K562 (cell line): ENCODE results near the gene METTL8. TPM values are rescaled to one million over a fixed set of nuclear protein-coding genes. Genes with fewer than 3 reads are reported as not detected.

Source experiments
- CBX8 ChIP-seq: fragments of 200-600 bp; sonication (generic); IDR thresholded peaks from 2 replicates; pipeline ENCODE4 v1.6.1; 2012; ENCODE audit warnings: borderline replicate concordance, mixed run types, low read depth, mild to moderate bottlenecking, moderate library complexity, mixed read lengths, low read length, control low read depth, inconsistent platforms; ENCODE audit not compliant: poor library complexity, severe bottlenecking; ENCODE audit errors: extremely low read depth
- CHD4 ChIP-seq: fragments of 200-600 bp; sonication (generic); IDR thresholded peaks from 3 replicates; pipeline ENCODE4 v1.6.1; 2012; ENCODE audit warnings: low read depth, mild to moderate bottlenecking, mixed read lengths, low read length, inconsistent platforms; ENCODE audit not compliant: insufficient read depth, insufficient replicate concordance, poor library complexity, severe bottlenecking
- ETV5 ChIP-seq: sonication (generic); formaldehyde crosslinking; IDR thresholded peaks from 2 replicates; pipeline ENCODE4 v1.4.0; 2020; ENCODE audit warnings: low read depth, mild to moderate bottlenecking, missing genetic modification reagents
- HNRNPL ChIP-seq: fragments of 200-400 bp; formaldehyde crosslinking; IDR thresholded peaks from 2 replicates; pipeline ENCODE4 v1.6.1; 2017; ENCODE audit warnings: low read depth, mild to moderate bottlenecking, low read length
- MTA3 ChIP-seq: fragments of 450-650 bp; formaldehyde crosslinking; IDR thresholded peaks from 2 replicates; pipeline ENCODE4 v1.6.1; 2017; ENCODE audit warnings: mild to moderate bottlenecking, borderline replicate concordance
- POLR2G ChIP-seq: fragments of 200-400 bp; formaldehyde crosslinking; IDR thresholded peaks from 2 replicates; pipeline ENCODE4 v1.6.1; 2017; ENCODE audit warnings: low read depth, mild to moderate bottlenecking, antibody characterized with exemption, low read length, moderate library complexity
- SRF ChIP-seq, 2 experiments: fragments of 250-450, 450-650 bp in 1 of 2; sonication (Bioruptor Pico) in 1 of 2; sonication (generic) in 1 of 2; formaldehyde crosslinking; IDR thresholded peaks; 2 replicates each; pipeline versions ENCODE4 v1.5.0 to v1.5.1; 2020 to 2022; ENCODE audit warnings: mild to moderate bottlenecking in 1 of 2, missing genetic modification reagents in 1 of 2
- TAF1 ChIP-seq: IDR thresholded peaks from 2 replicates; pipeline ENCODE4 v1.6.1; 2011; ENCODE audit warnings: mild to moderate bottlenecking, low read length, moderate library complexity; ENCODE audit not compliant: insufficient read depth, control insufficient read depth, severe bottlenecking; ENCODE audit errors: extremely low read depth
- TEAD1 ChIP-seq, 2 experiments: fragments of 450-650 bp in 1 of 2; sonication (generic) in 1 of 2; formaldehyde crosslinking; IDR thresholded peaks; 2 replicates each; pipeline versions ENCODE4 v1.4.0 to v1.8.0; 2020 to 2022; ENCODE audit warnings: mild to moderate bottlenecking in 2 of 2, missing genetic modification reagents in 1 of 2
- YBX1 ChIP-seq: fragments of 450-650 bp; IDR thresholded peaks from 2 replicates; pipeline ENCODE4 v1.7.1; 2016; ENCODE audit warnings: mild to moderate bottlenecking
- ZNF431 ChIP-seq: sonication (generic); formaldehyde crosslinking; IDR thresholded peaks from 2 replicates; pipeline ENCODE4 v1.8.0; 2022; ENCODE audit warnings: mild to moderate bottlenecking, missing genetic modification reagents
- ZNF586 ChIP-seq: fragments of 450-650 bp; formaldehyde crosslinking; conservative IDR thresholded peaks from 2 replicates; pipeline ENCODE4 v1.4.0; 2020; ENCODE audit warnings: mild to moderate bottlenecking, moderate library complexity
- ZNF785 ChIP-seq: fragments of 250-450 bp; sonication (Bioruptor Pico); IDR thresholded peaks from 2 replicates; pipeline ENCODE4 v1.4.0; 2020; ENCODE audit warnings: mild to moderate bottlenecking
- polyA plus RNA-seq, 8 experiments: library from polyadenylated mRNA; depleted of rRNA in 4 of 8; stranded (reverse) in 5 of 8; unstranded in 3 of 8; fragments of >200 nt; fragmentation: Nextera tagmentation in 2 of 8; fragmentation: Illumina TruSeq in 1 of 8; extraction: Ambion mirVana in 2 of 8; extraction: Trizol in 1 of 8; gene quantifications; 2 replicates each; pipeline versions ENCODE4 v1.2.1 to v1.2.3, GENCODE V29; 2011 to 2014; ENCODE audit warnings: inconsistent platforms in 1 of 8, missing spikeins in 1 of 8
- total RNA-seq, 7 experiments: library from RNA; depleted of rRNA in 6 of 7; stranded (reverse); fragments of >200 nt in 6 of 7; fragmentation: Illumina TruSeq in 2 of 7; extraction: Trizol in 2 of 7; gene quantifications; 2 replicates each; pipeline versions ENCODE4 v1.2.1 to v1.2.3, GENCODE V29; 2011 to 2021; ENCODE audit warnings: low replicate concordance in 1 of 7
- TF ChIP-seq, protein P1 (sequence below): fragments of 450-650 bp; IDR thresholded peaks from 2 replicates; pipeline ENCODE4 v1.6.1; 2016; ENCODE audit warnings: mild to moderate bottlenecking, moderate library complexity

Gene METTL8
- total and polyA plus RNA-seq, 9 of the 15 experiments (the other 6 are each of a cell fraction or from before 2014, with no cell fraction given), result 12.9 to 52.6 (median 33.7) TPM

DNA sequence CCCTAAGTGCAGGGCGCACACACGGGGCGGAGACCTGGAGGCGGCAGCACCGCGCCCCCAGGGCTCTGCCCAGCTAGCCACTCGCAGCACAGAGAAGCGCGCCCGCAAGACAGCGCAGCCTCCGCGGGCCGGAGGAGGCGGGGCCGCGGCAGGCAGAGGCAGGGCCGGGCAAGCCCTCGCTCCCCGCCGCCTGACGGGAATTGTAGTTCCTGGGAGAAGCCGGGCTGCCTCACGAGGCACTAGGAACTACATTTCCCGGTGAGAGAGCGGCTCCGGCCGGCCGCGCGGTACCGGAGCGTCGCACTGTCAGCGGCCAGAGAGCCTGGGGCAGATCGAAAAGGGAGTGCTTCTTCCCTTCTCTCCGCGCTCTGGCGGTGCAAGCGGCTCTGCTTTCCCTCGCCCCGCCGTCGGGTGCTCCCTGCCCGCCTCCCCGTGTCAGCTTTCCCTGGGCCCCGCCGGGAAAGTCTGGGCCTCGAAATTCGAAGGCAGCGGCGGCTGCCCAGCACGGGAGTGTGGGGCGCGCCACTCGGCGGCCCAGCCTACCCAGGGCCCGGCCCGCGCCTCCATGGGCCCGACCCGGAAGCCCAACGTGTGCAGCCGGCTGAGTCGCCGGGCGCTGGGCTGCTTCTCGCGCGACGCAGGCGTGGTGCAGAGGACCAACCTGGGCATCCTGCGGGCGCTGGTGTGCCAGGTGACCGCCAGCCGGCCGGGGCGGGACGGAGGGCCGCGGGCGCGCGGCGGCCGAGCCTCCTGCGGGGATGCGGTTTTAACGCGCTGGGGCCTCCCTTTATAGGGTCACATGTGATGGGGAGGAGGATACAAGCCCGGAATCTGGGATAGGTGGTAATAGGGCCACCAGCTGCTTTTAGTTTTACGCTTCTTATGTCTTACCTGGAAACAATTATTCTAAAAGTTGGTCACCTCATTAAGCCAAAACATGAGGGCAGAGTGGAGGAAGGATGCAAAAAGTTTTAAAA, 511 bp upstream of the METTL8 start, which contains the start of gene DCAF17 (continued):
- peak; percentile 71 for TF ChIP-seq TAF1
- peak; percentile 79 for TF ChIP-seq ETV5
- TF ChIP-seq CBX8, result no peak
- TF ChIP-seq YBX1, result no peak
- TF ChIP-seq HNRNPL, result peak; percentile 97
- TF ChIP-seq TEAD1 (CRISPR knock-in tag; IDR thresholded peaks at IDR 0.05), result peak in 1 of 2 experiments; percentile 90; a peak in 3 of 4 replicates
- TF ChIP-seq, protein P1, sequence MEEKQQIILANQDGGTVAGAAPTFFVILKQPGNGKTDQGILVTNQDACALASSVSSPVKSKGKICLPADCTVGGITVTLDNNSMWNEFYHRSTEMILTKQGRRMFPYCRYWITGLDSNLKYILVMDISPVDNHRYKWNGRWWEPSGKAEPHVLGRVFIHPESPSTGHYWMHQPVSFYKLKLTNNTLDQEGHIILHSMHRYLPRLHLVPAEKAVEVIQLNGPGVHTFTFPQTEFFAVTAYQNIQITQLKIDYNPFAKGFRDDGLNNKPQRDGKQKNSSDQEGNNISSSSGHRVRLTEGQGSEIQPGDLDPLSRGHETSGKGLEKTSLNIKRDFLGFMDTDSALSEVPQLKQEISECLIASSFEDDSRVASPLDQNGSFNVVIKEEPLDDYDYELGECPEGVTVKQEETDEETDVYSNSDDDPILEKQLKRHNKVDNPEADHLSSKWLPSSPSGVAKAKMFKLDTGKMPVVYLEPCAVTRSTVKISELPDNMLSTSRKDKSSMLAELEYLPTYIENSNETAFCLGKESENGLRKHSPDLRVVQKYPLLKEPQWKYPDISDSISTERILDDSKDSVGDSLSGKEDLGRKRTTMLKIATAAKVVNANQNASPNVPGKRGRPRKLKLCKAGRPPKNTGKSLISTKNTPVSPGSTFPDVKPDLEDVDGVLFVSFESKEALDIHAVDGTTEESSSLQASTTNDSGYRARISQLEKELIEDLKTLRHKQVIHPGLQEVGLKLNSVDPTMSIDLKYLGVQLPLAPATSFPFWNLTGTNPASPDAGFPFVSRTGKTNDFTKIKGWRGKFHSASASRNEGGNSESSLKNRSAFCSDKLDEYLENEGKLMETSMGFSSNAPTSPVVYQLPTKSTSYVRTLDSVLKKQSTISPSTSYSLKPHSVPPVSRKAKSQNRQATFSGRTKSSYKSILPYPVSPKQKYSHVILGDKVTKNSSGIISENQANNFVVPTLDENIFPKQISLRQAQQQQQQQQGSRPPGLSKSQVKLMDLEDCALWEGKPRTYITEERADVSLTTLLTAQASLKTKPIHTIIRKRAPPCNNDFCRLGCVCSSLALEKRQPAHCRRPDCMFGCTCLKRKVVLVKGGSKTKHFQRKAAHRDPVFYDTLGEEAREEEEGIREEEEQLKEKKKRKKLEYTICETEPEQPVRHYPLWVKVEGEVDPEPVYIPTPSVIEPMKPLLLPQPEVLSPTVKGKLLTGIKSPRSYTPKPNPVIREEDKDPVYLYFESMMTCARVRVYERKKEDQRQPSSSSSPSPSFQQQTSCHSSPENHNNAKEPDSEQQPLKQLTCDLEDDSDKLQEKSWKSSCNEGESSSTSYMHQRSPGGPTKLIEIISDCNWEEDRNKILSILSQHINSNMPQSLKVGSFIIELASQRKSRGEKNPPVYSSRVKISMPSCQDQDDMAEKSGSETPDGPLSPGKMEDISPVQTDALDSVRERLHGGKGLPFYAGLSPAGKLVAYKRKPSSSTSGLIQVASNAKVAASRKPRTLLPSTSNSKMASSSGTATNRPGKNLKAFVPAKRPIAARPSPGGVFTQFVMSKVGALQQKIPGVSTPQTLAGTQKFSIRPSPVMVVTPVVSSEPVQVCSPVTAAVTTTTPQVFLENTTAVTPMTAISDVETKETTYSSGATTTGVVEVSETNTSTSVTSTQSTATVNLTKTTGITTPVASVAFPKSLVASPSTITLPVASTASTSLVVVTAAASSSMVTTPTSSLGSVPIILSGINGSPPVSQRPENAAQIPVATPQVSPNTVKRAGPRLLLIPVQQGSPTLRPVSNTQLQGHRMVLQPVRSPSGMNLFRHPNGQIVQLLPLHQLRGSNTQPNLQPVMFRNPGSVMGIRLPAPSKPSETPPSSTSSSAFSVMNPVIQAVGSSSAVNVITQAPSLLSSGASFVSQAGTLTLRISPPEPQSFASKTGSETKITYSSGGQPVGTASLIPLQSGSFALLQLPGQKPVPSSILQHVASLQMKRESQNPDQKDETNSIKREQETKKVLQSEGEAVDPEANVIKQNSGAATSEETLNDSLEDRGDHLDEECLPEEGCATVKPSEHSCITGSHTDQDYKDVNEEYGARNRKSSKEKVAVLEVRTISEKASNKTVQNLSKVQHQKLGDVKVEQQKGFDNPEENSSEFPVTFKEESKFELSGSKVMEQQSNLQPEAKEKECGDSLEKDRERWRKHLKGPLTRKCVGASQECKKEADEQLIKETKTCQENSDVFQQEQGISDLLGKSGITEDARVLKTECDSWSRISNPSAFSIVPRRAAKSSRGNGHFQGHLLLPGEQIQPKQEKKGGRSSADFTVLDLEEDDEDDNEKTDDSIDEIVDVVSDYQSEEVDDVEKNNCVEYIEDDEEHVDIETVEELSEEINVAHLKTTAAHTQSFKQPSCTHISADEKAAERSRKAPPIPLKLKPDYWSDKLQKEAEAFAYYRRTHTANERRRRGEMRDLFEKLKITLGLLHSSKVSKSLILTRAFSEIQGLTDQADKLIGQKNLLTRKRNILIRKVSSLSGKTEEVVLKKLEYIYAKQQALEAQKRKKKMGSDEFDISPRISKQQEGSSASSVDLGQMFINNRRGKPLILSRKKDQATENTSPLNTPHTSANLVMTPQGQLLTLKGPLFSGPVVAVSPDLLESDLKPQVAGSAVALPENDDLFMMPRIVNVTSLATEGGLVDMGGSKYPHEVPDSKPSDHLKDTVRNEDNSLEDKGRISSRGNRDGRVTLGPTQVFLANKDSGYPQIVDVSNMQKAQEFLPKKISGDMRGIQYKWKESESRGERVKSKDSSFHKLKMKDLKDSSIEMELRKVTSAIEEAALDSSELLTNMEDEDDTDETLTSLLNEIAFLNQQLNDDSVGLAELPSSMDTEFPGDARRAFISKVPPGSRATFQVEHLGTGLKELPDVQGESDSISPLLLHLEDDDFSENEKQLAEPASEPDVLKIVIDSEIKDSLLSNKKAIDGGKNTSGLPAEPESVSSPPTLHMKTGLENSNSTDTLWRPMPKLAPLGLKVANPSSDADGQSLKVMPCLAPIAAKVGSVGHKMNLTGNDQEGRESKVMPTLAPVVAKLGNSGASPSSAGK, result peak; percentile 92
- peak; percentile 87 for TF ChIP-seq ZNF431 (CRISPR knock-in tag)
- no peak for TF ChIP-seq ZNF586 (CRISPR knock-in tag)
- TF ChIP-seq POLR2G, result peak; percentile 99
- 0 out of 4 replicates have a peak, but pooled peaks of 1 of the 2 experiments have one; percentile 37 for TF ChIP-seq SRF (CRISPR knock-in tag; IDR thresholded peaks at IDR 0.05)
- TF ChIP-seq MTA3, result peak; percentile 63
- TF ChIP-seq ZNF785 (CRISPR knock-in tag), result no peak
- no peak for TF ChIP-seq CHD4
